Frontal cortex (tissue), 4 donors: ENCODE measurements around the gene IGSF8. TPM values are rescaled to one million over a fixed set of nuclear protein-coding genes. Genes with fewer than 3 reads are reported as not detected.
A peak's percentile ranks its signal among the peaks of the same experiment; 100 is the strongest.

Experiments used
- DNase-seq, 2 donors: peaks; one replicate each; pipeline ENCODE4 v3.0.0; 2012; ENCODE audit warnings: low spot score in 2 of 2
- FAIRE-seq: peaks from 2 replicates; lab custom pipeline; 2012; peaks lifted over from hg19 to GRCh38; lab: Jason Lieb, UNC
- total RNA-seq: library from RNA; depleted of rRNA; stranded (reverse); fragments of >200 nt; gene quantifications from one replicate; pipeline ENCODE4 v1.2.3, GENCODE V29; 2014
- donor health status: control.
- donor health status: control.
- donor health status: control.

The IGSF8 gene
- total RNA-seq, 1 donor from 2014 or later, result 48.5 TPM

GRCh38 chr1:160108888-160109662 is 10.7 kb upstream of the IGSF8 start:
- no peak for FAIRE-seq
- no peak for DNase-seq

DNA sequence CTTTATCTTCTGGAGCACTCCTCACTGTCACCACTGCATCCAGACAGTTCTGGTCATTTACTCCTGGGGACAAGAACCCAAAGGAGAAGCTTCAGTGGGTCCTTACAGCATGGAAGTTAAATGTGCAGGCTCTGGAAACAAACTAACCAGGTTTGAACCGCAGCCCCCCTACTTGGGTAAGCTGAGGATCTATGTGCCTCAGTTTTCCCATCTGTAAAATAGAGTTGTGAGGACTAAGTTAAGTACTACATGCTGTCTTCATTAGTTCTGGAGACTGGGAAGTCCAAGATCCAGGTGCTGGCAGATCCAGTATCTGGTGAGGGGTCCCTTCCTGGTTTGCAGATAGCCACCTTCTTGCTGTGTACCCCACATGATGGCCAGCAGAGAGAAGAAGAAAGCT is 9.1 kb upstream of the IGSF8 start:
- FAIRE-seq, result no peak
- no peak for DNase-seq

- FAIRE-seq, result no peak
- DNase-seq, result no peak
Observed at GRCh38 chr1:160105155-160105554, 6.7 kb upstream of the IGSF8 start.

- DNase-seq (no peak), FAIRE-seq (no peak)
Observed at GRCh38 chr1:160104486-160104885, 6.1 kb upstream of the IGSF8 start.

GRCh38 chr1:160103658-160104408 is 5.4 kb upstream of the IGSF8 start:
- FAIRE-seq (no peak), DNase-seq (no peak)

DNA sequence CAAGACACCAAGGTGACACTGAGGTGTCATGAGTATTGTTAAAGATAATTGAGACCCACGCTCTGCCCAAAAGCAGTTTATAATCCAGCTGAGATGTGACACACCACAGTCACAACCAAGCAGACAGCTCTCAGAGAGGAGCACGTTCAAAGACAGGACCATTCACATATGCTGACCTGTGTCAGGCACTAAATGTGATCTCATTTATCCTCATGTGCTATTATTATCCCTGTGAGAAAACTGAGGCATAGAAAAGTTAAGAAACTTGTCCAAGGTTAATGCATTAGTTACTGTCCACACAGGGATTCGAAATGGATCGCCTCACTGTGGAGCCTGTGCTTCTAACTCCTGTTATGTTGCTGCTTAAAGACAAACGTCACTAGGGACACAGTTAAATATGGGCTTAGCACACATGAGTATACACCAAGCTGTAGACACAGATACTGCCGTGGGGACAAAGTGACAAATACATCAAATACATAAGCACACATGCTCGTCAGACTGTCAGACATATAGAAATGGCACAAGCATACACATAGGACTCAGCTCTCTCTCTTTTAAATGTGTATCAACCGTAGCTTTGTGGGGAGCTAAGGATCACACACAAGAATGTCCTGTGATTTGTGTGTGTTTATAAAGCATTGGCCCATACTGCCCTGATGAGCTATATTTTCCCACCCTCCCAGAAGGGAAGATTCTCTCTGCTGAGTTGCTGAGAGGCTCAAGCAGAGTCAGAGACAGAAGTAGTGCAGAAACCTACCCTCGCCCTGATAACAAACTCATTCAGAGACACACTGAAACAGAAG is 3.5 kb upstream of the IGSF8 start:
- FAIRE-seq, result no peak
- no peak for DNase-seq

DNA sequence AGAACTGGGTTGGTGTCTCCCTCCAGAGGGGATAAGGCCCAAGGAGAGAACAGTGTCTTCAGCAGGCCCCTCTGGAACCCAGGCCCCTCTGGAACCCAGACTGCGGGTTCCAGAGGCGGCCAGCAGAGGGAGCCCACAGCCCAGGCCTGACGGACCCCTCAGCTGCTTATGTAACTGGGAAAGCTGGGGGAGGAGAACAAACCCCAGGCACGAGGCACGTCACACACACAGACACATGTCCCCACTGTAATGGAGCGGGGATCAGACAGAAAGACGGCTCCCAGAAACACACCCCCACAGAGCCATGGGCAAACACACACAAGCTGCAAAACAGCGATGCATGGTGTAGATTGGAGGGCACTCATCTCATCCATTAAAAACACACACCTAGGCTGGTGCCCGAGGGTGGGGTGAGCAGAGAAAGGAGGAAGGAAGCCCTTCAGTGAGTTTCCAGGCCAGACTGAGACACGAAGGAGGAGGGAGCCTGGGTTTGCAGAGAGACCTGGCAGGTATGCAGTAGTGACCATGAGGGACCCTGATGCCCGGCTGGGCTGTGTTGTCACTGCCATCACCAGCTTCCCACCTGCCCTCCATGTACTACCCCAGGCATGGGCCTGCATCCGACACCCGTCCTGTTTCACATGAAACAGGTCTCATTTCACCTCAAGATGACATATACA is 2.8 kb upstream of the IGSF8 start:
- no peak for FAIRE-seq
- peak; percentile 81 to 83 for DNase-seq

DNA sequence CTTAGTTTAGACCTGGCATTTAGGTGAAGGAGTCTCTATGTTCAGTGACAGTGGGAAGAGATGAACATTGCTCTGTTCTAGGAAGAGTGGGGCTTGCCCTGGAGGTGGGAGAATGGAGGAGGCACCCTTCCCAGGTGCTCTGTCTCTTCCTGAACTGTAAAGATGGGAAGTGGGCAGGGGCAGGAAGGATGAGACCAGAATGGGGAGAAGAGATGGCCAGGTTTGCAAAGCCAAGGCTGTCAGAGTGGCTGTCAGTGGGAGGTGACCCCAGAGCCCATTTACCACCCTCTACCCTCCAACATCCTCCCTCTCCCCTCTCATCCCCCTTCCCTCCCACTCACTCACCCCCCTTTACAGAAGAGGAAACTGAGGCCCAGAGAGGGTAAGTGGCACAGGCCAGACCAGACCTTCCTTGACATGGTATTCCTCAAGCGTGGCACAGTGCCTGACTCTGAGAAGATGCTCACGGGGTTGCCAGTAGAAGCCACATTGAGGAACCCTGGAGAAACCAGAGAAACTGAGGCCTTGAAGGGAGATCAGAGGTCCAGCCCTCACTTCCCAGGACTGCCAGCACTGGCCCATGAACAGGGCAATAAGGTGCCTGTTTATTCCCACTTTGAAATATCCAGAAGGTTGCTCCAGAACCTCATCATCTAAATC is 1.4 kb upstream of the IGSF8 start:
- DNase-seq (no peak), FAIRE-seq (no peak)

DNA sequence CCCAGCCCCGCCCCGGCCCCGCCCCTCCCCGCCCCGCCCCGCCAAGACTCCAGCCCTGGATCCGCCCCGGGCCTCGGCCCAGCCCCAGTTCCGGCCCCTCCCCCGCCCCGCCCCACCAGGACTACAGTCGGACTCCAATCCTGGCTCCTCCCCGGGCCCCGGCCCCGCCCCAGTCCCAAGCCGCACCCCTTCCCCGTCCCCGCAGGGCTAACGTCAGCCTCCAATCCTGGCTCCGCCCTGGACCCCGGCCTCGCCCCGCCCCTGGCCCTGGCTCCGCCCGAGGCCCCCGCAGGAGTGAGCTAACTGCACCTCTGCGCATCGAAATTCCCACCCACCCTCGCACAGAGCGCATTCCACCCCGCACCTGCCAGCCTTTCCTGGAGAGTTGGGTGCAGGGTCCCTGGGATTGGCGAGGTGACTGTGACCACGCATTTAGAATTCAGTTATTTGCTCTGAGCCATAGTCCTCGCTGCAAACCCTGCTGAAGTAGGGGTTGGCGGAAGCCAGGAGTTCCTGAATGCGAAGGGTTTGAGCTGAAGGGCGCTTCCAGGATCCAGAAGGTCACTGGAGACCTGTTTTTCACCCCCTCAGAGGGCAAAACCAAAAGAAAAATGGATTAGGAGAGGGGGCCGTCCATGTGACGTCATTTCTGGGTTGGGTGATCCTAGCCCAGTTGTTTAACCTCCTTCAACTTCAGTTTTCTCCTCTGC is 588 bp upstream of the IGSF8 start:
- FAIRE-seq, result no peak
- peak; percentile 92 to 95 for DNase-seq

- no peak for DNase-seq
- FAIRE-seq, result no peak
Observed at GRCh38 chr1:160097151-160097910, 1.1 kb downstream of the IGSF8 start.

GRCh38 chr1:160096274-160097116 is 1.9 kb downstream of the IGSF8 start:
- no peak for DNase-seq
- FAIRE-seq, result no peak

GRCh38 chr1:160095382-160096105 is 2.9 kb downstream of the IGSF8 start:
- FAIRE-seq (no peak), DNase-seq (peak in 1 of 2 donors; percentile 70)

- no peak for DNase-seq
- no peak for FAIRE-seq
Observed at GRCh38 chr1:160094806-160095205, 3.6 kb downstream of the IGSF8 start.

DNA sequence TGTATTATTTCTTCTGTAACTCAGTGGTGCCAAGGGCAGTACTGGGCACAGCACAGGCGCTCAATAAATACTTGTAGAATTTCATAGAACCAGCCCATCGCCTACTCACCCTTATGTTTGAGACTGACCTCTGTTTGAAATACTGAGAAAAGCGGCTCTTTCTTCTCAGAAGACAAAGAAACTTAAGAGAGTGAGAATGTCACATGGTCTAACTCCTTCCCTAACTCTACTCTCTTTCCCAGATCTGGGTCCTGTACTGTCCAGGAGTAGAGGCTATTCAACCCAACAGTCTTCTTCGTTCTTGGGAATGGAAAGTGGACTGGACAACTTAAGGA is 4.2 kb downstream of the IGSF8 start:
- no peak for FAIRE-seq
- no peak for DNase-seq

- DNase-seq (no peak), FAIRE-seq (no peak)
Observed at GRCh38 chr1:160093624-160094290, 4.7 kb downstream of the IGSF8 start.

DNA sequence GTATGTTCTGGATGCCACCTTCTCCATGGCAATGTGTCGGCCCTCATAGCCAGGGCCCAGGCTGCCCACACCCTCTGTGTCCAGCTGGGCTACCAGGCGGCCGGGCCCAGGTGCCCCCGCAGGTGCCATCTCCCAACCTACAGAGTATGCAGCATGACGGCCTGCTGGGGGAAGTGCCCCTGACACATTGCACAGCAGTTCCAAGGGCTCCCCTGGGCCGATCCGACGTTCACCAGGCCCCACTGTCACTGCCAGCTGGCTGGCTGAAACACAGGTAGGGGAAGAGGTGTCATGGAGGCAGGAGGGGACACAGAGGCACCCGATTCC is 5.4 kb downstream of the IGSF8 start:
- DNase-seq (no peak), FAIRE-seq (no peak)
